GM18505 (cell line): ENCODE data around the gene FERMT3.

ENCODE experiments used
- ATAC-seq: cut with Tn5 transposase; IDR thresholded peaks from one replicate; pipeline ENCODE4 v1.9.1; 2021; ENCODE audit not compliant: unreplicated experiment
- POLR2A ChIP-seq: IDR thresholded peaks from 4 replicates; pipeline ENCODE4 v1.6.1; 2011; ENCODE audit warnings: borderline replicate concordance; ENCODE audit not compliant: insufficient read depth, insufficient read length; ENCODE audit errors: extremely low read depth

FERMT3 gene

GRCh38 chr11:64230171-64230984, 23.9 kb downstream of the FERMT3 start, which contains the start of gene DNAJC4:
TSS of gene DNAJC4 (plus strand) at chr11:64230548. CDS start at chr11:64230855, 307 bp downstream.
- peak; percentile 40 for ATAC-seq

GRCh38 chr11:64230985-64231365, 24.5 kb downstream of the FERMT3 start:
- ATAC-seq, result no peak
- no peak for TF ChIP-seq POLR2A

More at GRCh38 chr11:64230171-64230984, 23.9 kb downstream of the FERMT3 start, which contains the start of gene DNAJC4:
- TF ChIP-seq POLR2A, result peak; percentile 57

DNA sequence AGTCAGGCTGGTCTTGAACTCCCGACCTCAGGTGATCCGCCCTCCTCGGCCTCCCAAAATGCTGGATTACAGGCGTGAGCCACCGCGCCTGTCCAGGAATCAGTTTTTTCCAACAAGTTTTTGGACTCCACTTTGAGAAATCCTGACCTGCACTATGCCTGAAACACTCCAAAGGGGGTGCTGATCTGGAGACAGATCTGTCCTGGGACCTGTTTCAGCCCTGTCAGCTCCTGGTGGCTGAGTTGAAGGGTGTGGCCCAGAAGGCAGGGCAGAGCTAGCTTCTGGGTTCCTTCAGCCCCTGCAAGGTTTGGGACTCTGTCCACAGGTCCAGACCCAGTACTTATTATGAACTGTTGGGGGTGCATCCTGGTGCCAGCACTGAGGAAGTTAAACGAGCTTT, 25.0 kb downstream of the FERMT3 start:
- no peak for ATAC-seq
- TF ChIP-seq POLR2A, result no peak

- TF ChIP-seq POLR2A, result no peak
- no peak for ATAC-seq
Measured at GRCh38 chr11:64232182-64232966, 25.9 kb downstream of the FERMT3 start.

GRCh38 chr11:64232967-64233315, 26.4 kb downstream of the FERMT3 start:
- no peak for TF ChIP-seq POLR2A
- ATAC-seq, result no peak

DNA sequence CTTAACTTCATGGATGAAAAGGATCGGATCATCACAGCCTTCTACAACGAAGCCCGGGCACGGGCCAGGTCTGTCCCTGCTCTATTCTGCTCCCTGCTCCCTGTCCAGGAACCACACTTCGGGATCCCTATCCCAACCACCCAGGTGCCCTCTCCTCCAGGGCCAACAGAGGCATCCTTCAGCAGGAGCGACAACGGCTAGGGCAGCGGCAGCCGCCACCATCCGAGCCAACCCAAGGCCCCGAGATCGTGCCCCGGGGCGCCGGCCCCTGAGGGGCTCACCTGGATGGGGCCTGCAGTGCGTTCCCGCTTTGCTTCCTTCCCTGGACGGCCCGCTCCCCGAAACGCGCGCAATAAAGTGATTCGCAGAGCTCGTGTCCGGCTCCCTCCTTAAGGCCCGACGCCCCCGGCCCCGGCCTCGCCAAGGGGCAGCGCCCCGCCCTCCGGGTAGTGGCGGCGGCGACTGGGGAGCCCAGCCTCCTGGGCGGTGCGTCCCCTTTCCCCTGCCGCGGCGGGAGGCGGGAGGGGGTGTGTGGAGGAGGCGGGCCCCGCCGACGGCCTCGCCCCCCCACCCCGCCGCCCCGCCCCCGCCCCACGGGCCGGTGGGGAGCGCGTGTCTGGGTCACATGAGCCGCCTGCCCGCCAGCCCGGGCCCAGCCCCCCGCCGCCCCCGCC, 27.5 kb downstream of the FERMT3 start, which contains the start of gene VEGFB:
VEGFB (plus strand) TSS at position 672 of the 674 bp plus-strand sequence. CDS start 250 bp downstream, outside the sequence.
- ATAC-seq, result peak; percentile 37
- TF ChIP-seq POLR2A, result peak; percentile 26

GRCh38 chr11:64234647-64235379, 28.3 kb downstream of the FERMT3 start:
- no peak for TF ChIP-seq POLR2A
- ATAC-seq, result peak; percentile 24

GRCh38 chr11:64235437-64236161, 29.1 kb downstream of the FERMT3 start:
- ATAC-seq, result no peak
- no peak for TF ChIP-seq POLR2A

- no peak for ATAC-seq
- TF ChIP-seq POLR2A, result no peak
Measured at GRCh38 chr11:64237484-64237951, 31.0 kb downstream of the FERMT3 start.

DNA sequence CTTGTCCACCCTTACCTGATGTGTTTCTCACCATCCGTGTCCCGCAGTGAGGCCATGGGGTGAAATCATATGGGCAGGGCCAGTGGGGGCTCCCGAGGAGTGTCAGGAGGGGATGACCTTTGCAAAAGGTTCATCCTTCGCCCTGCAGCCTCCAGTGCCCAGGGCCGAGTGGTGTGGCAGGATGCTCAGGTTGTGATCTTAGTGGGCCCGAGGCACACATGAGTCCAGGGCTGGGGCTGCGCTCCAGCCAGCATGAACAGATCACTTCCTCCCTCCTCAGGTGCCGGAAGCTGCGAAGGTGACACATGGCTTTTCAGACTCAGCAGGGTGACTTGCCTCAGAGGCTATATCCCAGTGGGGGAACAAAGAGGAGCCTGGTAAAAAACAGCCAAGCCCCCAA, 31.6 kb downstream of the FERMT3 start:
- peak; percentile 36 for TF ChIP-seq POLR2A
- ATAC-seq, result no peak

GRCh38 chr11:64238999-64239398, 32.5 kb downstream of the FERMT3 start:
- no peak for TF ChIP-seq POLR2A
- ATAC-seq, result no peak
